ENCODE data around the gene C1QTNF9. TPM values are rescaled to one million over a fixed set of nuclear protein-coding genes. Genes with fewer than 3 reads are reported as not detected.

The C1QTNF9 gene
- total RNA-seq, 1 experiment from 2014 or later: not detected

- no peak for ATAC-seq
- TF ChIP-seq, protein P1, sequence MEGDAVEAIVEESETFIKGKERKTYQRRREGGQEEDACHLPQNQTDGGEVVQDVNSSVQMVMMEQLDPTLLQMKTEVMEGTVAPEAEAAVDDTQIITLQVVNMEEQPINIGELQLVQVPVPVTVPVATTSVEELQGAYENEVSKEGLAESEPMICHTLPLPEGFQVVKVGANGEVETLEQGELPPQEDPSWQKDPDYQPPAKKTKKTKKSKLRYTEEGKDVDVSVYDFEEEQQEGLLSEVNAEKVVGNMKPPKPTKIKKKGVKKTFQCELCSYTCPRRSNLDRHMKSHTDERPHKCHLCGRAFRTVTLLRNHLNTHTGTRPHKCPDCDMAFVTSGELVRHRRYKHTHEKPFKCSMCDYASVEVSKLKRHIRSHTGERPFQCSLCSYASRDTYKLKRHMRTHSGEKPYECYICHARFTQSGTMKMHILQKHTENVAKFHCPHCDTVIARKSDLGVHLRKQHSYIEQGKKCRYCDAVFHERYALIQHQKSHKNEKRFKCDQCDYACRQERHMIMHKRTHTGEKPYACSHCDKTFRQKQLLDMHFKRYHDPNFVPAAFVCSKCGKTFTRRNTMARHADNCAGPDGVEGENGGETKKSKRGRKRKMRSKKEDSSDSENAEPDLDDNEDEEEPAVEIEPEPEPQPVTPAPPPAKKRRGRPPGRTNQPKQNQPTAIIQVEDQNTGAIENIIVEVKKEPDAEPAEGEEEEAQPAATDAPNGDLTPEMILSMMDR (IDR thresholded peaks at IDR 0.05): no peak
- TF ChIP-seq ZNF512 (CRISPR knock-in tag; IDR thresholded peaks at IDR 0.05; ENCODE audit: borderline replicate concordance) (no peak), ZNF219 (CRISPR knock-in tag; IDR thresholded peaks at IDR 0.05; ENCODE audit: borderline replicate concordance) (no peak), ZNF423 (CRISPR knock-in tag; IDR thresholded peaks at IDR 0.05) (no peak), SMAD4 (CRISPR knock-in tag; IDR thresholded peaks at IDR 0.05) (no peak)
- TF ChIP-seq, protein P2, sequence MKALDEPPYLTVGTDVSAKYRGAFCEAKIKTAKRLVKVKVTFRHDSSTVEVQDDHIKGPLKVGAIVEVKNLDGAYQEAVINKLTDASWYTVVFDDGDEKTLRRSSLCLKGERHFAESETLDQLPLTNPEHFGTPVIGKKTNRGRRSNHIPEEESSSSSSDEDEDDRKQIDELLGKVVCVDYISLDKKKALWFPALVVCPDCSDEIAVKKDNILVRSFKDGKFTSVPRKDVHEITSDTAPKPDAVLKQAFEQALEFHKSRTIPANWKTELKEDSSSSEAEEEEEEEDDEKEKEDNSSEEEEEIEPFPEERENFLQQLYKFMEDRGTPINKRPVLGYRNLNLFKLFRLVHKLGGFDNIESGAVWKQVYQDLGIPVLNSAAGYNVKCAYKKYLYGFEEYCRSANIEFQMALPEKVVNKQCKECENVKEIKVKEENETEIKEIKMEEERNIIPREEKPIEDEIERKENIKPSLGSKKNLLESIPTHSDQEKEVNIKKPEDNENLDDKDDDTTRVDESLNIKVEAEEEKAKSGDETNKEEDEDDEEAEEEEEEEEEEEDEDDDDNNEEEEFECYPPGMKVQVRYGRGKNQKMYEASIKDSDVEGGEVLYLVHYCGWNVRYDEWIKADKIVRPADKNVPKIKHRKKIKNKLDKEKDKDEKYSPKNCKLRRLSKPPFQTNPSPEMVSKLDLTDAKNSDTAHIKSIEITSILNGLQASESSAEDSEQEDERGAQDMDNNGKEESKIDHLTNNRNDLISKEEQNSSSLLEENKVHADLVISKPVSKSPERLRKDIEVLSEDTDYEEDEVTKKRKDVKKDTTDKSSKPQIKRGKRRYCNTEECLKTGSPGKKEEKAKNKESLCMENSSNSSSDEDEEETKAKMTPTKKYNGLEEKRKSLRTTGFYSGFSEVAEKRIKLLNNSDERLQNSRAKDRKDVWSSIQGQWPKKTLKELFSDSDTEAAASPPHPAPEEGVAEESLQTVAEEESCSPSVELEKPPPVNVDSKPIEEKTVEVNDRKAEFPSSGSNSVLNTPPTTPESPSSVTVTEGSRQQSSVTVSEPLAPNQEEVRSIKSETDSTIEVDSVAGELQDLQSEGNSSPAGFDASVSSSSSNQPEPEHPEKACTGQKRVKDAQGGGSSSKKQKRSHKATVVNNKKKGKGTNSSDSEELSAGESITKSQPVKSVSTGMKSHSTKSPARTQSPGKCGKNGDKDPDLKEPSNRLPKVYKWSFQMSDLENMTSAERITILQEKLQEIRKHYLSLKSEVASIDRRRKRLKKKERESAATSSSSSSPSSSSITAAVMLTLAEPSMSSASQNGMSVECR (CRISPR knock-in tag; IDR thresholded peaks at IDR 0.05; ENCODE audit: borderline replicate concordance): no peak
- ChIA-PET POLR2A (no interaction called here), CTCF (no interaction called here)
- DNase-seq (ENCODE audit: low spot score): no peak
- Mint-ChIP-seq H3K27me3 (ENCODE audit: low read depth) (no peaks in the 10 kb centered on the region), H3K36me3 (no peaks in the 10 kb centered on the region), H3K9me3 (no peaks in the 10 kb centered on the region), H3K27ac (no peak overlapping the region), H3K4me3 (no peak overlapping the region), H3K4me1 (no peaks in the 10 kb centered on the region)
These were observed 45.7 kb downstream of the C1QTNF9 start for GRCh38 chr13:24355103-24355502.

- no peaks in the 10 kb centered on the region for H3K27me3 Mint-ChIP-seq (ENCODE audit: low read depth)
- DNase-seq (ENCODE audit: low spot score) (no peak), ATAC-seq (no peak)
- CTCF ChIA-PET: no interaction called here
- no peaks in the 10 kb centered on the region for H3K9me3 Mint-ChIP-seq
- TF ChIP-seq HMGA2 (CRISPR knock-in tag; IDR thresholded peaks at IDR 0.05) (no peak), ATF1 (CRISPR knock-in tag; IDR thresholded peaks at IDR 0.05) (no peak), NR2C2 (CRISPR knock-in tag; IDR thresholded peaks at IDR 0.05) (no peak), JUN (CRISPR knock-in tag; IDR thresholded peaks at IDR 0.05) (no peak), IRF2 (CRISPR knock-in tag; IDR thresholded peaks at IDR 0.05; ENCODE audit: borderline replicate concordance, low read depth) (no peak), CBFB (CRISPR knock-in tag; IDR thresholded peaks at IDR 0.05; ENCODE audit: low read depth) (no peak)
- TF ChIP-seq, protein P3, sequence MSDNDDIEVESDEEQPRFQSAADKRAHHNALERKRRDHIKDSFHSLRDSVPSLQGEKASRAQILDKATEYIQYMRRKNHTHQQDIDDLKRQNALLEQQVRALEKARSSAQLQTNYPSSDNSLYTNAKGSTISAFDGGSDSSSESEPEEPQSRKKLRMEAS (CRISPR knock-in tag; IDR thresholded peaks at IDR 0.05): no peak
- TF ChIP-seq, protein P4, sequence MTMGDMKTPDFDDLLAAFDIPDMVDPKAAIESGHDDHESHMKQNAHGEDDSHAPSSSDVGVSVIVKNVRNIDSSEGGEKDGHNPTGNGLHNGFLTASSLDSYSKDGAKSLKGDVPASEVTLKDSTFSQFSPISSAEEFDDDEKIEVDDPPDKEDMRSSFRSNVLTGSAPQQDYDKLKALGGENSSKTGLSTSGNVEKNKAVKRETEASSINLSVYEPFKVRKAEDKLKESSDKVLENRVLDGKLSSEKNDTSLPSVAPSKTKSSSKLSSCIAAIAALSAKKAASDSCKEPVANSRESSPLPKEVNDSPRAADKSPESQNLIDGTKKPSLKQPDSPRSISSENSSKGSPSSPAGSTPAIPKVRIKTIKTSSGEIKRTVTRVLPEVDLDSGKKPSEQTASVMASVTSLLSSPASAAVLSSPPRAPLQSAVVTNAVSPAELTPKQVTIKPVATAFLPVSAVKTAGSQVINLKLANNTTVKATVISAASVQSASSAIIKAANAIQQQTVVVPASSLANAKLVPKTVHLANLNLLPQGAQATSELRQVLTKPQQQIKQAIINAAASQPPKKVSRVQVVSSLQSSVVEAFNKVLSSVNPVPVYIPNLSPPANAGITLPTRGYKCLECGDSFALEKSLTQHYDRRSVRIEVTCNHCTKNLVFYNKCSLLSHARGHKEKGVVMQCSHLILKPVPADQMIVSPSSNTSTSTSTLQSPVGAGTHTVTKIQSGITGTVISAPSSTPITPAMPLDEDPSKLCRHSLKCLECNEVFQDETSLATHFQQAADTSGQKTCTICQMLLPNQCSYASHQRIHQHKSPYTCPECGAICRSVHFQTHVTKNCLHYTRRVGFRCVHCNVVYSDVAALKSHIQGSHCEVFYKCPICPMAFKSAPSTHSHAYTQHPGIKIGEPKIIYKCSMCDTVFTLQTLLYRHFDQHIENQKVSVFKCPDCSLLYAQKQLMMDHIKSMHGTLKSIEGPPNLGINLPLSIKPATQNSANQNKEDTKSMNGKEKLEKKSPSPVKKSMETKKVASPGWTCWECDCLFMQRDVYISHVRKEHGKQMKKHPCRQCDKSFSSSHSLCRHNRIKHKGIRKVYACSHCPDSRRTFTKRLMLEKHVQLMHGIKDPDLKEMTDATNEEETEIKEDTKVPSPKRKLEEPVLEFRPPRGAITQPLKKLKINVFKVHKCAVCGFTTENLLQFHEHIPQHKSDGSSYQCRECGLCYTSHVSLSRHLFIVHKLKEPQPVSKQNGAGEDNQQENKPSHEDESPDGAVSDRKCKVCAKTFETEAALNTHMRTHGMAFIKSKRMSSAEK (CRISPR knock-in tag; IDR thresholded peaks at IDR 0.05; ENCODE audit: borderline replicate concordance): no peak
- H3K36me3 Mint-ChIP-seq: no peaks in the 10 kb centered on the region
- POLR2A ChIA-PET: no interaction called here
- H3K27ac Mint-ChIP-seq: no peak overlapping the region
- no peaks in the 10 kb centered on the region for H3K4me1 Mint-ChIP-seq
- no peak overlapping the region for H3K4me3 Mint-ChIP-seq
These were observed 46.9 kb downstream of the C1QTNF9 start for GRCh38 chr13:24356270-24356669.

Measured in WTC11 (cell line).